HUES64 (cell line): ENCODE measurements around the gene TRIM2.

Experiments
- H3K27ac ChIP-seq: 2 replicates; pipeline ENCODE4 v1.7.0; 2013; ENCODE audit warnings: low read depth, low read length, inconsistent platforms
- H3K27me3 ChIP-seq: 2 replicates; pipeline ENCODE4 v1.6.1; 2013; ENCODE audit warnings: mild to moderate bottlenecking, low read length; ENCODE audit not compliant: insufficient read depth
- H3K36me3 ChIP-seq: 2 replicates; pipeline ENCODE4 v1.6.1; 2013; ENCODE audit warnings: mild to moderate bottlenecking, low read length; ENCODE audit not compliant: insufficient read depth
- H3K4me1 ChIP-seq: 2 replicates; pipeline ENCODE4 v1.6.1; 2013; ENCODE audit warnings: mild to moderate bottlenecking, low read length, moderate library complexity; ENCODE audit not compliant: insufficient read depth
- H3K4me3 ChIP-seq: 2 replicates; pipeline ENCODE4 v1.5.1; 2013; ENCODE audit warnings: mild to moderate bottlenecking, low read length, moderate library complexity
- H3K9ac ChIP-seq: 2 replicates; pipeline ENCODE4 v1.6.1; 2013; ENCODE audit warnings: mild to moderate bottlenecking, low read depth, low read length
- H3K9me3 ChIP-seq: 2 replicates; pipeline ENCODE4 v1.6.1; 2013; ENCODE audit warnings: low read depth, low read length; ENCODE audit not compliant: insufficient read depth
- WGBS: fragments of 150-250, 120-280 bp; methylation state at CpG from one replicate; pipeline ENCODE4 v1.1.7; 2013; ENCODE audit warnings: missing lambda C conversion rate; 5-methylcytosine and 5-hydroxymethylcytosine counted together

TRIM2 gene

DNA sequence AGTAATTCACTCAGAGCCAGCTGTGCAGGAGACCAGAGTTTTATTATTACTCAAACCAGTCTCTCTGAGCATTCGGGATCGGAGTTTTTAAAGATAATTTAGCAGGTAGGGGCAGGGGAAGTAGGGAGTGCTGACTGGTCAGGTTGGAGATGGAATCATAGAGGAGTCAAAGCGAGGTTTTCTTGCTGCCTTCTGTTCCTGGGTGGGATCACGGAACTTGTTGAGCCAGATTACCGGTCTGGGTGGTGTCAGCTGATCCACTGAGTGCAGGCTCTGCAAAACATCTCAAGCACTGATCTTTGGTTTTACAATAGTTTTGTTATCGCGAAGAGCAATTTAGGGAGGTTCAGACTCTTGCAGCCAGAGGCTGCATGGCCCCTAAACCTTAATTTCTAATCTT lies 63.6 kb downstream of the TRIM2 start:
- H3K9me3 ChIP-seq = no peaks in the 10 kb centered on the region; the same call in 1 of the 2 replicates
- H3K4me3 ChIP-seq = no peak overlapping the region
- H3K9ac ChIP-seq = no peak overlapping the region
- no peak overlapping the region; the same call in 1 of the 2 replicates for H3K27ac ChIP-seq
- no peaks in the 10 kb centered on the region for H3K27me3 ChIP-seq
- 91% methylated on average over 7 of the region's 7 CpGs for WGBS
- peaks cover 29% of the 10 kb centered on the region for H3K4me1 ChIP-seq
- H3K36me3 ChIP-seq = peaks cover 6% of the 10 kb centered on the region; the same call in 1 of the 2 replicates

DNA sequence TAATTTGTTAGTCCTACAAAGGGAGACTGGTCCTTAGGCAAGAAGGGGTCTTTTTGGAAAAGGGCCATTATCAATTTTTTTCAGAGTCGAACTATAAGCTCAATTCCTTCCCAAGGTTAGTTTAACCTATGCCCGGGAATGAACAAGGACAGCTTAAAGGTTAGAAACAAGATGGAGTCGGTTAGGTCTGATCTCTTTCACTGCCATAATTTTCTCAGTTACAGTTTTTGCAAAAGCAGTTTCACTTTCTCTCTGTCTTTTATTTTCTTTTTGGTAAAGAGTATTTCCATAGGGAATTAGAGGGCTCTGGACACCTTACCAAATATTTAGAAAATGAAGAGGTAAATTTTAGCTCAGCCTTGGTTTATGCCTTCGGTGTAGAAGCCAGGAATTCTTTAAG lies 64.1 kb downstream of the TRIM2 start:
- H3K36me3 ChIP-seq = peaks cover 6% of the 10 kb centered on the region; the same call in 1 of the 2 replicates
- no peaks in the 10 kb centered on the region for H3K27me3 ChIP-seq
- peaks cover 29% of the 10 kb centered on the region for H3K4me1 ChIP-seq
- peak overlapping the region; percentile 44 for H3K27ac ChIP-seq
- no peaks in the 10 kb centered on the region for H3K9me3 ChIP-seq
- 82% methylated on average over 4 of the region's 4 CpGs for WGBS
- H3K9ac ChIP-seq = no peak overlapping the region
- H3K4me3 ChIP-seq = no peak overlapping the region

DNA sequence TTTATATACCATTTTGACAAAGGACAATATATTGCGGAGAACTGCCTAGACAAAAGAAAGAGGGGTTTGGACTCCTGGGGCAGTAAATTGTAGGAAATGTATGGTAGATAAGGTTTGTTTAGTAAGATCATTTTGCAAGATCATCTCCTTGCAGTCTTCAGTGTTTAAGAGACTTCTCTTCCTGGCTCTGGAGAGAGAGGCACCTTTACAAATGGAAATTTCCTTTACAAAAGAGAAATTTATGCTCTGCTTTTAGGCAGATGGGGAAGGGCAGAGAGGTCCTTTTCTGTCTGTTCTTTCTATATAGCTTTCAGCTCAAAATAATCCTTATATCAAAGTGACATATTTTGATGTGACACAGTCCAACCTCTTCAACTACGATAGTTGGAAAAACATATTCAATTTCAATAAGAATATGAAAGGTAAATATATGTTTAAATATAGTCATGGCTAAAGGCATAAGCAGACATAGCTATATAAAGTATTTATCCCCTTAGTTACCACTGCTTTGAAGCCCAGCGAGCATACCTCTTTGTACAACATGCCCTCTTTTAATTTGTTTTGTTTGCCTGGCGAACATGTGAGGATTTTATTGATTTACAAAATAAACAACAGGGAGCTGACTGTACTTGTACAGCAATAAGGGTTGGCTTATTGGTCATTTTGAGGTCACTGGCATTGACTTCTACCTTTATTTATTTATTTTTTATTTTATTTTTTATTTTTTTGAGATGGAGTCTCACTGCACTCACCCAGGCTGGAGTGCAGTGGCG lies 65.2 kb downstream of the TRIM2 start:
- H3K4me3 ChIP-seq = peak overlapping the region; percentile 13
- H3K4me1 ChIP-seq = peaks cover 37% of the 10 kb centered on the region

DNA sequence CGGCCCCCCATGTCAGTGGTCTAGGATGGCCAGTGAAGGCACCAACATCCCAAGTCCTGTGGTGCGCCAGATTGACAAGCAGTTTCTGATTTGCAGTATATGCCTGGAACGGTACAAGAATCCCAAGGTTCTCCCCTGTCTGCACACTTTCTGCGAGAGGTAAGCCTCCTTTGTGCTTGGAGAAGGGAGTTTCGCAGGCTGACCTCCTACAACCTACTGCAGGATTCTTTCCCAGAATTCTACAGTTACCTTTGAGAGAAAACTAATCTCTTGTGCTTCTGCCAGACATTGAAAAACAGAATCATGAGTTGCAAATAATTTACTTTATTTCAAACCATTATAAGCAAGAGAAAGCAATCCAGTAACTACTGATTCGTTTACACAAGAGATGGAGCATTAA lies 66.1 kb downstream of the TRIM2 start:
- Histone ChIP-seq H3K4me1 (peaks cover 46% of the 10 kb centered on the region), H3K4me3 (no peak overlapping the region), H3K27me3 (no peaks in the 10 kb centered on the region), H3K9ac (peak overlapping the region; percentile 26), H3K36me3 (peaks cover 6% of the 10 kb centered on the region; the same call in 1 of the 2 replicates), H3K27ac (peak overlapping the region; percentile 41; the same call in 1 of the 2 replicates), H3K9me3 (no peaks in the 10 kb centered on the region)
- WGBS = 89% methylated on average over 5 of the region's 6 CpGs

More for the DNA sequence above, 65.2 kb downstream of the TRIM2 start:
- Histone ChIP-seq H3K27ac (peak overlapping the region; percentile 44), H3K9ac (peak overlapping the region; percentile 42; the same call in 1 of the 2 replicates), H3K36me3 (peaks cover 6% of the 10 kb centered on the region; the same call in 1 of the 2 replicates), H3K9me3 (no peaks in the 10 kb centered on the region), H3K27me3 (no peaks in the 10 kb centered on the region)
- WGBS = 68% methylated on average over 3 of the region's 5 CpGs

DNA sequence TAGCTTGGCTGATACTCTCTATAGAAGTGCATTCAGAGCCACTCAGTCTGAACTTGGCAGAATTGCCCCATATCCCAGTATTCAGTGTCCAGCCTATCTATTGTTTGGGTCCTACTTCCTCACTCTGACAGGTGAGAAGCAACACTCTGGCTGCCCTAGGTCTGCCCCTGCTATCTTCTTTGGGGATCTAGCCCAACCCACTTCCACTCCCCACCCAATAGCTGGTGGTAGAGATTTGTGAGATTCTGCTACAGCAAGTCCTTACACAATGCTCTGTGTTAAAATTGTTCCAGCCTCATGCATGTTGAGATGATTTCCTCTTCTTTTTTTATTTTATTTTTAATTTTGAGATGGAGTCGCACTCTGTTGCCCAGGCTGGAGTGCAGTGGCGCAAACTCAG lies 67.6 kb downstream of the TRIM2 start:
- no peak overlapping the region for H3K9ac ChIP-seq
- no peaks in the 10 kb centered on the region for H3K27me3 ChIP-seq
- H3K36me3 ChIP-seq = peaks cover 15% of the 10 kb centered on the region
- 92% methylated on average over 2 of the region's 2 CpGs for WGBS
- H3K4me3 ChIP-seq = no peak overlapping the region
- peaks cover 49% of the 10 kb centered on the region for H3K4me1 ChIP-seq
- no peak overlapping the region for H3K27ac ChIP-seq
- no peaks in the 10 kb centered on the region for H3K9me3 ChIP-seq

DNA sequence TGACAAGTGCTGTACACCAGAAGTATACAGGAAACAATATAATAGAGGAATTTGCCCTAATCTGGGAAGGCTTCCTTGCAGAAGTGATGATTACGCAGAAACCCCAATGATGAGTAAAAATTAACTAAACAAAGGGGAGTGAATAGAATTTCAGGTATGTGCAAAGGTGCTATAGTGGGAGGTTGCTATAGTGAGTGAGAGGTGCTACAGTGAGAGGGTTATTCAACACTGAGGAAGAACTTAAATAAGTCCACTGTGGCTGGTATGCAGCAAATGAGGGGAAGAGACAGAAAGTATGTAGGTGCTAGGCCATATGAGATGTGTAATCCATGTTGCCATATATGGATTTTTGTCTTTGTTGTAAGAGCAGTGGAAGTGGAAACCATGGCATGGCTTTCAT lies 69.5 kb downstream of the TRIM2 start:
- WGBS = 97% methylated on average over 1 of the region's 1 CpG
- Histone ChIP-seq H3K27me3 (no peaks in the 10 kb centered on the region), H3K9ac (no peak overlapping the region), H3K4me3 (no peak overlapping the region), H3K9me3 (no peaks in the 10 kb centered on the region), H3K4me1 (peaks cover 38% of the 10 kb centered on the region), H3K36me3 (peaks cover 26% of the 10 kb centered on the region), H3K27ac (no peak overlapping the region)

DNA sequence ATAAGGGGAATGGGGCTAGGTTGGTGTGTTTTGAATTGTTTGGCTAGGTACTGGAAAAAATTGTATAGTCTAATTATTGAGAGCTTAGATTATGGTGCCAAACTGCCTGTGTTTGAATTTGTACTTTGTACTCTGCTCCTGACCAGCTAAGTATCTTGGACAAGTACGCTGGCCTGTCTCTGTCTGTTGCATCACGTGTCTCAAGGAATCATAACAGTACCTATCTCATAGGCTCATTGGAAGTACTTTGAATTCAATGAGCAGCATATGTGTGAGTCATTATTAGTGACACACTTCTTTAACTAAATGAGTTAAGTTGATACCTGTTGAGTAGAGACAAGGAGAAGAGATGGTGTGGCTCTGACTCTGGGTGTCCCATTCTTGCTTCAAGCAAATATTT lies 70.7 kb downstream of the TRIM2 start:
- Histone ChIP-seq H3K36me3 (peaks cover 28% of the 10 kb centered on the region), H3K9ac (no peak overlapping the region), H3K4me1 (peaks cover 27% of the 10 kb centered on the region; the same call in 1 of the 2 replicates), H3K9me3 (no peaks in the 10 kb centered on the region), H3K27me3 (no peaks in the 10 kb centered on the region), H3K27ac (no peak overlapping the region), H3K4me3 (no peak overlapping the region)
- 95% methylated on average over 2 of the region's 2 CpGs for WGBS

DNA sequence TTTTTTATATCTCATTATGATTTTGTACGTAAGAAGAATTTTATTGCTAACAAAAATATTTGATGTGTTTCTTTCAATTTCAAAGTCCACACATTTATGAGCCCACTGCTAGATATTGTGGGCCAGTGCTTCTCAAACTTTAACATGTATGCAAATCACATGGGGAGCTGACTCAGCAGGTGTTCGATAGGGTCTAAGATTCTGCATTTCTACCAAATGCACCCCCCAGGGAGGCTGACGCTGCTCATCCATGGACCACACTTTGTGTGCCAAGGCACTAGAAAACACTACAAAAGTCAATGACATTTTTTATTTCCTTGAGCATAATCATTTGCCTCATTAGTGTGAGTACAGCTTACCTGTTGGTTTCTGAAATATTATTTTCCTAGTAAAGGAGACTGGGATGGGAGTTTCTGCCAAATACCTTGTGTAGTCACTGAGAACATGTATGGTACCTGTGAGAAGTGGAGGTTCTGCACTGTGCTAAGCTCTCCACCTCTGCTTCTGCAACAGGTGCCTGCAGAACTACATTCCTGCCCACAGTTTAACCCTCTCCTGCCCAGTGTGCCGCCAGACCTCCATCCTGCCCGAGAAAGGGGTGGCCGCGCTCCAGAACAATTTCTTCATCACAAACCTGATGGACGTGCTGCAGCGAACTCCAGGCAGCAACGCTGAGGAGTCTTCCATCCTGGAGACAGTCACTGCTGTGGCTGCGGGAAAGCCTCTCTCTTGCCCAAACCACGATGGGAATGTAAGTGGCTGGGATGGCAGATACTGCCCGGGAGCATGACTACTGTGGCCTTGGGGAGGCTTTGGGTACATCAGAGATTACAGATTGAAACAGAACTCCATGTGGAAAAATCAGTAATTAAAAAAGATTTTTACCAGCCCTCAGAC lies 71.4 kb downstream of the TRIM2 start:
- H3K36me3 ChIP-seq = peaks cover 28% of the 10 kb centered on the region
- 89% methylated on average over 12 of the region's 13 CpGs for WGBS
- H3K27me3 ChIP-seq = no peaks in the 10 kb centered on the region

DNA sequence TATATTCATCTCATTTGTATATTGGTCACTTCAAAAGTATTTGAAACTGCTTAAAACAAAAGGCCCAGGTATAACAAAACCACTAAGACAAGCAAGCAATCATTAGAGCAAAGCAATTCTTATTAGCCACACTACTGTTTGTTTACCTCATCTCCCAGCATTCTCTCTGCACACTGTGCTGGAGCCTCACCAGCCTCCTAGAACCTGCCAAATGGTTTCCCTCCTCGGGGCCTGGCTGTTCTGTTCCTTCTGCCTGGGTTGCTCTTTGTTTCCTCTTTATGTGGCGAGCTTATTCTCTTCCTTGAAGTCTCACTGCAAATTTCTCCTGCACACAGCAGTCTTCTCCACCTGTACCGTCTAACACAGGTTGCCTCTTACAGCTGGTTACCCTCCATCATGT lies 72.7 kb downstream of the TRIM2 start:
- WGBS = 93% methylated on average over 3 of the region's 3 CpGs
- H3K27ac ChIP-seq = no peak overlapping the region
- H3K27me3 ChIP-seq = no peaks in the 10 kb centered on the region
- no peak overlapping the region for H3K4me3 ChIP-seq
- no peaks in the 10 kb centered on the region for H3K9me3 ChIP-seq
- H3K36me3 ChIP-seq = peaks cover 32% of the 10 kb centered on the region
- no peak overlapping the region for H3K9ac ChIP-seq
- H3K4me1 ChIP-seq = peaks cover 20% of the 10 kb centered on the region; the same call in 1 of the 2 replicates

More for the DNA sequence above, 71.4 kb downstream of the TRIM2 start:
- H3K4me1 ChIP-seq = peaks cover 22% of the 10 kb centered on the region; the same call in 1 of the 2 replicates
- no peak overlapping the region for H3K27ac ChIP-seq
- H3K9me3 ChIP-seq = no peaks in the 10 kb centered on the region
- no peak overlapping the region for H3K4me3 ChIP-seq
- no peak overlapping the region for H3K9ac ChIP-seq

DNA sequence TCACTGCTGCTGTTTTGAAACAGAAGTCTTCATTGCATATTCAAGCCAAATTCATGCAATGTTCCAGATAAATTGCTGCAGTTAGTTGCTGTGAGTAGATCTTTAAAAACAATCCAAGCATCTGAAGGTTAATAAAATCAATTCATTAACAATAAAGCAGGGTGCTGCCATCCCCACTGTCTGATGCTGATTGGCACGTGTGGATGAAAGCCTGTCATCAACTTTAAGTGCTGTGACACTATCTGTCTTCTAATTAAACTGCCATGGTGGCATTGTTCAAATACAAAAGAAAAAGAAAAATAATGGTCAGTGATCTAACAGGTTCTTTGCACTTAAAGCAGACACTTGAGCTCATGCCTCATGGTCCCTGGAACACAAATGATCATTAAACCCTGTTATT lies 77.2 kb downstream of the TRIM2 start:
- Histone ChIP-seq H3K27ac (no peak overlapping the region), H3K36me3 (peaks cover 41% of the 10 kb centered on the region), H3K4me1 (no peaks in the 10 kb centered on the region), H3K4me3 (no peak overlapping the region), H3K27me3 (no peaks in the 10 kb centered on the region), H3K9me3 (peaks cover 9% of the 10 kb centered on the region; the same call in 1 of the 2 replicates), H3K9ac (no peak overlapping the region)
- WGBS = 95% methylated on average over 1 of the region's 1 CpG

DNA sequence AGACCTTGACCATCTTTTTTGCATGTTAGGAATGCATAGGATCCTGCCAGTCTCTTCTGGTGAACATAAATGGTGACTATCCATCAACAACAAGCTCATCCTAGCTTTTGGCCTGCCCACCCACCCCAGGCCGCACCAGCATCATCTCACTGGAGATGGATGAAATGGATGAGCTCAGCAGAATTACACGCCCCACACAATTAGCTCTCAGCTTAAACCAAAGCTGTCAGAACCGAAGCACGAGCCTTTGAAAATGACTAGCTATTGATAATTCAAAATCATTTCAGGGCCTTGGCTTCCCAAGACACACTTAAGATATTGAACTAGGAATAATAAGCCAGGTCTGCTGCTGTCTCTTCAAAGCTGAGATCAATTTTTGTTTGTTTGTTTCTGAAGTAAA lies 77.8 kb downstream of the TRIM2 start:
- Histone ChIP-seq H3K4me3 (no peak overlapping the region), H3K27ac (no peak overlapping the region), H3K4me1 (no peaks in the 10 kb centered on the region), H3K9ac (no peak overlapping the region), H3K27me3 (no peaks in the 10 kb centered on the region), H3K36me3 (peaks cover 36% of the 10 kb centered on the region), H3K9me3 (peaks cover 9% of the 10 kb centered on the region; the same call in 1 of the 2 replicates)
- 99% methylated on average over 4 of the region's 4 CpGs for WGBS
